GM12865 (cell line): ENCODE measurements around the gene CLCF1.

Experiments used
- DNase-seq: peaks from one replicate; pipeline ENCODE4 v3.0.0; 2010; ENCODE audit warnings: low read depth
- H3K4me3 ChIP-seq: 2 replicates; pipeline ENCODE4 v1.5.1; 2011; ENCODE audit warnings: mild to moderate bottlenecking, low read depth, low read length, control low read depth
- TF ChIP-seq, protein P1 (sequence below): IDR thresholded peaks from 2 replicates; pipeline ENCODE4 v1.5.1; 2011; ENCODE audit warnings: low read length, control low read depth, low read depth, inconsistent platforms; ENCODE audit not compliant: insufficient read depth; ENCODE audit errors: missing control alignments

Gene CLCF1

DNA sequence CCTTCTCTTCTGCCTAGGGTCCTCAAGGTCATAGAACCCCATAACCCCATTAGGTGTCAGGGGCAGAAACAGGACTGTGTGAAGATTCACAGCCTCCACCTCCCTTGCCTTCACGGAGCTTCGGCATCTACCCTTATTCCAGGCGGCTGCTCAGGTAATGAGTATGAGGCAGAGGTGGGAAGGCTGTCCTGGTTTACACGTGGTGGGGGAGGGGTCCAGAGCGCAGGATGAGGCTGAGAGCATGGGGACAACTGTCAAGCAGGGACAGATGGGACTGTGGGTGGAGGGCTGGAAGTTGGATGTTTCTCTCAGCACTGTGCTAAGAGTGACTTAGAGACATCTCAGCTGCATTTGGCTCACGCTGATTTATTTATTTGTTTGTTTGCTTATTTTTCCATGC is 14.1 kb upstream of the CLCF1 start:
- no peak overlapping the region for H3K4me3 ChIP-seq
- TF ChIP-seq, protein P1, sequence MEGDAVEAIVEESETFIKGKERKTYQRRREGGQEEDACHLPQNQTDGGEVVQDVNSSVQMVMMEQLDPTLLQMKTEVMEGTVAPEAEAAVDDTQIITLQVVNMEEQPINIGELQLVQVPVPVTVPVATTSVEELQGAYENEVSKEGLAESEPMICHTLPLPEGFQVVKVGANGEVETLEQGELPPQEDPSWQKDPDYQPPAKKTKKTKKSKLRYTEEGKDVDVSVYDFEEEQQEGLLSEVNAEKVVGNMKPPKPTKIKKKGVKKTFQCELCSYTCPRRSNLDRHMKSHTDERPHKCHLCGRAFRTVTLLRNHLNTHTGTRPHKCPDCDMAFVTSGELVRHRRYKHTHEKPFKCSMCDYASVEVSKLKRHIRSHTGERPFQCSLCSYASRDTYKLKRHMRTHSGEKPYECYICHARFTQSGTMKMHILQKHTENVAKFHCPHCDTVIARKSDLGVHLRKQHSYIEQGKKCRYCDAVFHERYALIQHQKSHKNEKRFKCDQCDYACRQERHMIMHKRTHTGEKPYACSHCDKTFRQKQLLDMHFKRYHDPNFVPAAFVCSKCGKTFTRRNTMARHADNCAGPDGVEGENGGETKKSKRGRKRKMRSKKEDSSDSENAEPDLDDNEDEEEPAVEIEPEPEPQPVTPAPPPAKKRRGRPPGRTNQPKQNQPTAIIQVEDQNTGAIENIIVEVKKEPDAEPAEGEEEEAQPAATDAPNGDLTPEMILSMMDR: no peak

DNA sequence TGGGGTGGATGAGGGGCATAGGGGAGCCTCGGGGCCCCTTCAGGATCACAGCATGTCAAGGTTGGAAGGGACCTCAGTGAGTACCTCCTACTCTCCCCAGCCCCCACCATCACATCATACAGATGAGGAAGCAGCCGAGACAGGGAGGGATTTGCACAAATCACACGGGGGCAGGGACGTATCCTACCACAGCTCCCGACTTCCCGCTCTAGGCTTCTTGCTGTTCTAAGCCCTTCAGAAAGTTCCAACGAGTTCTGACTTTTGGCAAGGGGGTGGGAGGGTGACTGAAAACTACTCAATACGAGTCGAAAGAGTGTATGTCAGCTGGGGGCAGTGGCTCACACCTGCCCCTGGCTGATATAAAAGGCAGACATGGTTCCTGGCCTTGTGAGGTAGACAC is 13.7 kb upstream of the CLCF1 start:
- H3K4me3 ChIP-seq: no peak overlapping the region
- TF ChIP-seq, protein P1: no peak
- no peak for DNase-seq

More for the DNA sequence above, 14.1 kb upstream of the CLCF1 start:
- no peak for DNase-seq

DNA sequence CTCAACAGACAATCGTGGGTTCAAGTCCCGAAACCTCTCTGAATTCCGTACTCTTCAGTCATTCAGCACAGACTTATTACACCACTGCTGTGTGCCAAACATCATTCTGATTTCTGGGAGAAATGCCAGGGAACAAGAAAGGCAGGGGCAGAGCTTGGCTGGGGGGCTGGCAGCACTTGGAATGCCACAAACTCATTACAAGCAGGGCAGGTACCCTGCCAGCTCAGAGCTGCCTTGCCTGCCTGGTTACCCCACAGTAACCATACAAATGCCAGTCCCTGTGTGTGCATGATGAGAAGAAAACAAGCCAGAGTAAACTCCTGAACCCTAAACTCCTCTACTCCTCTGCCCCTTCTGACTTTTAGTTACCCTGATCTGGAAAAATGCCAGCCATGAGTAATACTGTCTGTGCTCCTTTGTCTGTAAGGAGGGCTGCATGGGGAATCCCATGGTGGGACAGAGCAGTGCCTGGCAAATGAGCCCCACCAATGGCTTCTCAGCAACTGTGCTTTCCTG is 11.5 kb upstream of the CLCF1 start:
- TF ChIP-seq, protein P1: no peak
- DNase-seq: no peak
- H3K4me3 ChIP-seq: no peak overlapping the region

DNA sequence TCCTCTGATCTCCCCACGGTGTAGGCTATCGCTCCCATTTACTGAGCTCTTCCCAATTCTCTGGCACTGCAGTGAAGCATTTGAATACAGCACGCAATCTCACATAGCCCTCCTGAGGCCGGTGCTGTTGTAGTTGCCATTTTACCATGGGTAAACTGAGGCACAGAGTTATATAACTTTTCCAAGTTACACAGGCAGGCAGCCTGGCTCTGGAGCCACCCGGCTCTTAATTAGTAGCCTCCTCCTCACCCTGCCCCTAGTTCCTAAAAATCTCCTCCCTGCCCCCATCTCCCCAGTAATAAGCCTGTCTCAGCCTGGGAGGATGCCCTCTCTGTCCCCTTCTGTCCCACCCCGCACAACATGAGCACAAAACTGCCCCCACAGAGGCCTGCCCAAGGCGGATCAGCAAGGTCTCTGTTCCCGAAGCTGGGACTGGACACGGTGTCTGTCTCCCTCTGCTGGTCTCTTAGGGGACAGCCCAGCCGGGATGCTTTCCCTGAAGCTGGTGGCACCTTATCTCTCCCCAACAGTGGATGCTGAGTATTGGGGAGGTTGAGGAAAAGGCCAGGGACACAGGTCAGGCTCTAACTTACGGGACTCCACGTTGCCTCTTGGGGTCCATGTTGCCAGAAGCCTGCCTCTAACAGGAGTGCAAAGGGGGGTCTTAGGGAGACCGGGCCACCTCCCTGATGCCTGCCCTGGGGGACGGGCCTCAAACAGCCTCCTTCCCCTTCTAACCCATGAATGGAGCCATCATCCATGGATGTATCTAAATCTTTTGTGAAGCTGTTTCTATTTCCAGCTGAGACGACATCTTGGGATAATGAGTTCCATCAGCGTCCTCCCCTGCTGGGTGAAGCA is 9.1 kb upstream of the CLCF1 start:
- TF ChIP-seq, protein P1: peak; percentile 99
- peak; percentile 90 for DNase-seq
- no peak overlapping the region for H3K4me3 ChIP-seq

DNA sequence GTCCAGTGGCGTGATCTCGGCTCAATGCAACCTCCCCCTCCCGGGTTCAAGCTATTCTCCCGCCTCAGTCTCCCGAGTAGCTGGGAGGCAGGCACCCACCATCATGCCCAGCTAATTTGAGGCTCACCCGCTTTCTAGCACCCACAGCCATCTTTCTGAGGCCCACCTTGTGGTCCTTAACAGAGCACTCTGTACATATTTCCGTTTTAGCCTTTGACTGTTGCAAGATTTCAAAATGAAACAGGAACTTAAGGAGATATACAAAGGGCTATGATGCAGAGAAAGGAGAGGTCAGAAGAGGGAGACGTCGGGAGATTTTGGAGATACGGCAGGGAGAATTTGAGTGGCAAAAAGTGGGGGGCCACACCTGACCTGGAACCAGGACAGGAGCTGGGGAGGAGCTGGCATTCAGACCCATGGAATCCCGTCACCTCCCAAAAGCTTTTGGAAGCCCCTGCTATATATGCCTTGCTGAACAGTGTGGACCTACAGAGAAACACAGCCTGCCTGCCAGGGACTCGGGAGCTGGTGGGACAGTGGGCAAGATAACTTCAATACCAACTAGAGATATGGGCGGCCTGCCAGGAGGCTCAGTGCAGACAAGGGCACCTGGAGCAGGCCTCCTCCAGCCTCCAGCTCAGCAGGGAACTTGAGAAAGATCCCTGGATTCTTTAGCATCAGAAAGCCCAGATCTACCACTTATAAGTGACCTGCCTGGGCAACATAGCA is 8.0 kb upstream of the CLCF1 start:
- TF ChIP-seq, protein P1: no peak
- peak overlapping the region; percentile 27 for H3K4me3 ChIP-seq
- DNase-seq: peak; percentile 62

DNA sequence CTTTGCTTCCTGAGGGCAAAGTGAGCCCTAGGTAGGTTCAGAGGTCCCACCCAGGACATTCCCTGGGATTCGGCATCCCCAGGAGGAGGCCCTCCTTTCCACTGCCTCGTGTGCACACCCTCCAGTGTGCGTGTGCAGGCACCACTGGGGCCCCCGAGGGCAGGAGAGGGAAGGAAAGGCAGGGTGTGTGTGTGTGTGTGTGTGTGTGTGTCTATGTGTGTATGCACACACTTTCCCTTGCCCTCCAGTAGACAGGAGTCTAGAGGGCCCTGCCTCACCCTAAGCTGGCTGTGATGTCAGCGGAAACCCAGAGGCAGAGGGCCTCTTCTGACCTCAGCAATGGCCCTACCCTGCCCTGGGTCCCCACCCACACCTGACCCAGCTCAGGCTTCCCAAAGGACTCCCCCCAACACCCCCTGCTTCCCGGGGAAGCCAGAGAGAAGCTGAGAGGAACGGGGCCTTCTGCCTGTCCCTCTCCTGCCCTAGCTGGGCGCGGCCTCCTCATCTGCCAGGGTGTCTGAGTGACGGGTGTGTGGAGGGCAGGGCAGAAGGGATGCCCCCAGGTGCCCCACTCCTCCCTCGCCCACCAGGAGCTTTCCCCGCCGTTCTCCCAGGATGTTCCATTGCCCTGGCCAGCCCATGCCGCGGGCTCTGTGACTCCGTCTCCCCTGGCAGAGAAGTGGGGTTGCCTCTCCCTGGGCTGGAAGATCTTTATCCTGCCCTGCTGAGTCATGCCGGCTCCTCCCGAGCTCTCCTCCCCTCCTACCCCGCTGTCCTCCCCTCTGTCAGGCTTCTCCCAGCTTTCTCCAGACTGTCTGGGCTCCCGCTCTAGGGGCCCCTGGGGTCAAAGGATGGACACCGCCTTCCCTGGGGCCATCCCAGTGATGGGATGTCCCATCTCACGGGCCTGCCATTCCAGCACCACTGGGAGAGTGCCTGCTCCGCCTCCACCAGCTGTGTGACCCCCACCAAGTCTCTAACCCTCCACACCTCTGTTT is 6.0 kb upstream of the CLCF1 start:
- DNase-seq: no peak
- TF ChIP-seq, protein P1: no peak
- H3K4me3 ChIP-seq: no peak overlapping the region
